CD14-positive monocyte (primary cell): ENCODE measurements around the gene NACAD. TPM values are rescaled to one million over a fixed set of nuclear protein-coding genes. Genes with fewer than 3 reads are reported as not detected.

Experiments
- DNase-seq, 3 donors: peaks; one replicate each; pipeline ENCODE4 v3.0.0-alpha.2; 2011 to 2022
- H2AFZ ChIP-seq: 2 replicates; pipeline ENCODE4 v1.6.0; 2012; ENCODE audit warnings: mild to moderate bottlenecking, low read depth, low read length, inconsistent platforms; ENCODE audit not compliant: insufficient read depth, poor library complexity, severe bottlenecking
- H3K27ac ChIP-seq, 2 donors: 1 replicate in 1 of 2; 2 replicates in 1 of 2; pipeline ENCODE4 v1.5.1; 2012 to 2013; ENCODE audit warnings: low read length in 2 of 2, control low read depth in 1 of 2, inconsistent platforms in 1 of 2, low read depth in 1 of 2, mild to moderate bottlenecking in 1 of 2
- H3K27me3 ChIP-seq, 2 donors: one replicate each; pipeline versions ENCODE4 v1.6.0 to v1.6.1; 2011 to 2013; ENCODE audit warnings: low read length in 2 of 2; ENCODE audit not compliant: control insufficient read depth in 2 of 2, insufficient read depth in 2 of 2
- H3K36me3 ChIP-seq, 2 donors: replicated peaks in 1 of 2; 1 replicate in 1 of 2; 2 replicates in 1 of 2; pipeline versions ENCODE4 v1.5.1 to v1.6.1; 2012 to 2013; ENCODE audit warnings: low read length in 2 of 2, control low read depth in 1 of 2, inconsistent platforms in 1 of 2, mild to moderate bottlenecking in 1 of 2; ENCODE audit not compliant: insufficient read depth in 2 of 2, control insufficient read depth in 1 of 2
- H3K4me1 ChIP-seq, 2 donors: 1 replicate in 1 of 2; 2 replicates in 1 of 2; pipeline versions ENCODE4 v1.5.1 to v1.6.1; 2012 to 2013; ENCODE audit warnings: low read length in 2 of 2, control low read depth in 1 of 2, inconsistent platforms in 1 of 2, mild to moderate bottlenecking in 1 of 2, moderate library complexity in 1 of 2; ENCODE audit not compliant: insufficient read depth in 2 of 2, control insufficient read depth in 1 of 2
- H3K4me2 ChIP-seq: replicated peaks from 2 replicates; pipeline ENCODE3; 2012; ENCODE audit warnings: low read length, moderate library complexity, mild to moderate bottlenecking; ENCODE audit not compliant: poor library complexity, severe bottlenecking; ENCODE audit errors: extremely low read depth
- H3K4me3 ChIP-seq, 3 experiments: fragments of 200-600 bp in 1 of 3; sonication (generic) in 1 of 3; replicated peaks in 1 of 3; 1 replicate in 2 of 3; 2 replicates in 1 of 3; pipeline ENCODE4 v1.5.1; 2011 to 2013; ENCODE audit warnings: low read length in 3 of 3, mild to moderate bottlenecking in 3 of 3, control low read depth in 2 of 3, low read depth in 2 of 3, inconsistent platforms in 1 of 3, moderate library complexity in 1 of 3
- H3K79me2 ChIP-seq: 2 replicates; pipeline ENCODE4 v1.6.0; 2012; ENCODE audit warnings: mild to moderate bottlenecking, control low read depth, inconsistent platforms, low read length, moderate library complexity; ENCODE audit not compliant: insufficient read depth
- H3K9ac ChIP-seq: 2 replicates; pipeline ENCODE4 v1.6.0; 2017; ENCODE audit warnings: low read length, mild to moderate bottlenecking; ENCODE audit not compliant: insufficient read depth, poor library complexity, severe bottlenecking
- H3K9me3 ChIP-seq, 2 donors: replicated peaks in 1 of 2; 1 replicate in 1 of 2; 2 replicates in 1 of 2; pipeline versions ENCODE4 v1.5.1 to v1.6.1; 2012 to 2013; ENCODE audit warnings: low read length in 2 of 2, control low read depth in 1 of 2; ENCODE audit not compliant: control insufficient read depth in 1 of 2, insufficient read depth in 1 of 2
- H4K20me1 ChIP-seq: 2 replicates; pipeline ENCODE4 v1.6.0; 2012; ENCODE audit warnings: mild to moderate bottlenecking, low read length, control low read depth, moderate library complexity; ENCODE audit not compliant: insufficient read depth
- H3K27ac Mint-ChIP-seq, 7 donors: one replicate each; pipeline ENCODE4 v1.8.0; 2020; ENCODE audit warnings: mild to moderate bottlenecking in 7 of 7, mixed read lengths in 7 of 7, moderate library complexity in 6 of 7, inconsistent platforms in 2 of 7
- H3K27me3 Mint-ChIP-seq, 3 donors: one replicate each; pipeline ENCODE4 v1.8.0; 2021 to 2022; ENCODE audit warnings: low read depth in 3 of 3, mild to moderate bottlenecking in 3 of 3, mixed read lengths in 3 of 3, moderate library complexity in 3 of 3, inconsistent platforms in 1 of 3
- H3K36me3 Mint-ChIP-seq, 2 donors: one replicate each; pipeline ENCODE4 v1.8.0; 2020; ENCODE audit warnings: mixed read lengths in 2 of 2, inconsistent platforms in 1 of 2, mild to moderate bottlenecking in 1 of 2
- H3K4me1 Mint-ChIP-seq: one replicate; pipeline ENCODE4 v1.8.0; 2020; ENCODE audit warnings: mild to moderate bottlenecking, mixed read lengths
- H3K4me3 Mint-ChIP-seq, 2 donors: one replicate each; pipeline ENCODE4 v1.8.0; 2020; ENCODE audit warnings: mild to moderate bottlenecking in 2 of 2, mixed read lengths in 2 of 2, moderate library complexity in 1 of 2
- H3K9me3 Mint-ChIP-seq, 7 donors: one replicate each; pipeline ENCODE4 v1.8.0; 2020 to 2022; ENCODE audit warnings: mixed read lengths in 7 of 7, mild to moderate bottlenecking in 6 of 7, moderate library complexity in 6 of 7, inconsistent platforms in 2 of 7
- CTCF ChIP-seq: fragments of 200-600 bp; IDR thresholded peaks from one replicate; pipeline ENCODE4 v1.8.0; 2022; ENCODE audit warnings: antibody characterized with exemption, mild to moderate bottlenecking
- WGBS: methylation state at CpG from one replicate; pipeline ENCODE4 v1.1.5; 2013; ENCODE audit warnings: missing lambda C conversion rate; ENCODE audit not compliant: insufficient coverage; 5-methylcytosine and 5-hydroxymethylcytosine counted together
- intact Hi-C, 2 donors: fragments of 100-400 bp; cut with micrococcal nuclease; formaldehyde crosslinking; loops; one replicate each; pipeline versions ENCODE4 v1.15.0 to v1.15.1; 2023
- polyA plus RNA-seq, 3 donors: library from polyadenylated mRNA; depleted of rRNA in 1 of 3; unstranded in 2 of 3; stranded (reverse) in 1 of 3; fragments of 300-500 nt in 2 of 3; fragments of >200 nt in 1 of 3; fragmentation: Illumina TruSeq in 2 of 3; gene quantifications; 1 replicate in 2 of 3; 2 replicates in 1 of 3; pipeline ENCODE4 v1.2.3, GENCODE V29; 2012 to 2021

The NACAD gene
- polyA plus RNA-seq, 3 donors, result 0.04 TPM; not detected in 2

GRCh38 chr7:45108863-45109262 is 20.1 kb upstream of the NACAD start:
- Histone ChIP-seq H3K79me2 (peaks cover 68% of the 10 kb centered on the region), H3K36me3 (peaks cover 53 to 56% of the 10 kb centered on the region in 2 donors), H3K4me1 (peaks cover 25 to 42% of the 10 kb centered on the region in 2 donors), H3K27me3 (no peaks in the 10 kb centered on the region), H3K9ac (no peak overlapping the region), H3K27ac (peak overlapping the region in 1 of 2 donors; percentile 55), H2AFZ (no peak overlapping the region), H3K4me3 (no peak overlapping the region), H3K9me3 (no peaks in the 10 kb centered on the region), H3K4me2 (no peak overlapping the region), H4K20me1 (peaks cover 48% of the 10 kb centered on the region)
- WGBS, result 96% methylated on average over 7 of the region's 8 CpGs
- intact Hi-C loops, result no loop called here
- Mint-ChIP-seq H3K4me1 (peaks cover 39% of the 10 kb centered on the region), H3K36me3 (peaks cover 50 to 56% of the 10 kb centered on the region in 2 donors), H3K27ac (peak overlapping the region in 6 of 7 donors; percentile 15 to 85 (median 52)), H3K4me3 (no peak overlapping the region), H3K27me3 (peaks cover 0 to 5% (median 2%) of the 10 kb centered on the region in 3 donors), H3K9me3 (peaks cover 0 to 2% (median 0%) of the 10 kb centered on the region in 7 donors)
- TF ChIP-seq CTCF, result no peak
- no peak for DNase-seq

- Histone ChIP-seq H3K4me2 (no peak overlapping the region), H3K79me2 (peaks cover 69% of the 10 kb centered on the region), H2AFZ (no peak overlapping the region), H3K27ac (peak overlapping the region in 1 of 2 donors; percentile 55), H3K9me3 (no peaks in the 10 kb centered on the region), H3K4me3 (no peak overlapping the region), H3K27me3 (no peaks in the 10 kb centered on the region), H4K20me1 (peaks cover 63% of the 10 kb centered on the region), H3K9ac (no peak overlapping the region), H3K4me1 (peaks cover 23 to 41% of the 10 kb centered on the region in 2 donors), H3K36me3 (peaks cover 68 to 71% of the 10 kb centered on the region in 2 donors)
- WGBS, result no CpG with 5 or more reads among the region's 3 CpGs
- Mint-ChIP-seq H3K4me3 (no peak overlapping the region), H3K4me1 (peaks cover 35% of the 10 kb centered on the region), H3K27ac (peak overlapping the region in 4 of 7 donors; percentile 46 to 82 (median 65)), H3K9me3 (peaks cover 0 to 2% (median 0%) of the 10 kb centered on the region in 7 donors), H3K27me3 (peaks cover 0 to 5% (median 2%) of the 10 kb centered on the region in 3 donors), H3K36me3 (peaks cover 64 to 71% of the 10 kb centered on the region in 2 donors)
- TF ChIP-seq CTCF, result no peak
- intact Hi-C loops, result no loop called here
- no peak for DNase-seq
Measured at GRCh38 chr7:45107356-45107755, 18.6 kb upstream of the NACAD start.
